HG03175 (cell line): ENCODE measurements around the gene PCP4.
"Not testable (repeated sequence)": the region's sequence is repeated elsewhere in the genome, so short reads cannot be mapped to it uniquely, and the experiment has no call there.

Experiments
- ATAC-seq: cut with Tn5 transposase; IDR thresholded peaks from one replicate; pipeline ENCODE4 v1.9.1; 2021; ENCODE audit warnings: mild to moderate bottlenecking, moderate library complexity; ENCODE audit not compliant: unreplicated experiment

The PCP4 gene

DNA sequence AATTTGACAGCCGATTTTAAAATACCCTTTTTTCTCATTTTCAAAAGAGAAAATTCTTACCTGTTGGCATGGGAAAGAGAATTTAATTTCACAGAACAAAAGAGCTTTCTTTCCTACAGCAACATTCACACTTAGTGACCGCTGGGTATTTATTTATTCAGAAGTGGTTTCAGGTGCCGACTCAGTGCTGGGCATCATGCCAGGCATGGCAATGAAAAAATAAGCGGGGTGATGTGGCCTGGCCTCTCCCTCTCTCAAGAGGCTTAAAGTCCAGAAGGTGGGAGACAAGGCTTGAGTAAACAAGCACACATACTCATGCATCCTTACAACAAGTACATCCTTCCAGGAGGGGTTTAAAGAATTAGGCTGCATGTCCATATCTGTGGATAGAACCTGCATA, 4.1 kb upstream of the PCP4 start:
- ATAC-seq, result no peak

DNA sequence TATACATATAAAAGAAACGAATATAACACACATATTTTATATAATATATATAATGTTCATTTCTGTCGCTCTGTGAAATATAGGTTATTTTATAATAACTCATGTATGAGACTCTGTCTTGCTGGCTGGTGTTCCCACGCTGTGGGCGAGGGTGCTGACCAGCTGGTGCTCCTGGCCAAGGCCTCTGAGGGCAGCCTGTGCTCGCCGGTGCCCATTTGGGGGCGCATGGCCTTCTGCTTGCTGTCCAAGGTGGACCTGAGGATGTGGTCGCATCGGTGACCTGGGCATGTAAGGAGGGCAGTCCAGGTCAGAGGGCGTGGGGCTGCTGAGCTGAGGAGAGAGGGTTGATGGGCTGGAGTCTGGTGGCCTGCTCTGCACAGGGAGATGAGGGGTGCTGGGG, 1.1 kb upstream of the PCP4 start:
- no peak for ATAC-seq

DNA sequence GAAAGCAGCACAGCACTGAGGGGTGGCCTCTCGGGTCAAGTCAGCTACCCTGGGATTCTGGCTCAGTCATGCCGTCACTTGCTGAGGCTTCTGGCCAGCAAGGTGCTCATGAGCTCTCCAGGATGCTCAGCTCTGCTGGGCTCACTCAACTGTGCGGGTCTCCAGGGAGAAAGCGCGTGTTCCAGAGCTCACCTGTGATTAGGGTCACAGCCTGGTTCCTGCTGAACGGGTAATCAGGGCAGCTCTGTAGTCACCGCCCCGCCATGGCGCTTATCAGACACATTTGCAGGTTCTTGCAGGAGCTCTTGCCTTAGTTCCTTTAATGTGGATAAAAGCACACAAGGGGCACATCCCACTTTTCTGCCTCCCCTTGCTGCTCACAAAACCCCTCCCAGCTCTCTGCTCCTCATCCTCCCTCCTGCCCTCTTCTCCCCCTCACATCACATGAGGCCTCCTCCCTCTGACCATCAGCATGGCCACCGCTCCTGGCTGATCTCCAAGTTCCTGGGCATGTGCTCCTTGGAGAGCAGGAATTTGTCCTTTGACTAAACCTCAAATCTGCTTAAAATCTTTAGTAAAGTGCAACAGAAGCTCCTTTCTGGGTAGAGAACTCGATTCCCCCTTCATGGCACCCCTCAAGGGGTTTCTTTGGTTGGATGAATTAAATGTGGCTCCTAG, 2.0 kb downstream of the PCP4 start:
- no peak for ATAC-seq

DNA sequence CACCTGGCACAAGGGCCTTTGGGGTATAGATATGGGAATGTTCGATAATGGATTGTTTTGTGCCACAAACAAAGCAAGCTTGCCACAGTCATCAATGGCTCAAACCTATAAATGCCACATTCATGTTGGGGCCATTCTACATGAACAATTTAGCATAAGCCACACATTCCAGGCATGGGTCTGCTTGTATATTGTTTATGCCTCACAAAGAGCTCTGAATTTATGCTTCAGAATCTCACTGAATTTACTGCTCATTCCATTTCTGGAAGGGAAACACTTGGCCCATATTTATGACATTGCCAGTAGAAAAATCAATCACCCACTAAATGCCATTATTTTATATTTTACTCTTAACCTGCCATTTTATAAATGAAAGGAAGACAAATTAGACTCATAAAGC, 6.4 kb downstream of the PCP4 start:
- ATAC-seq, result no peak

DNA sequence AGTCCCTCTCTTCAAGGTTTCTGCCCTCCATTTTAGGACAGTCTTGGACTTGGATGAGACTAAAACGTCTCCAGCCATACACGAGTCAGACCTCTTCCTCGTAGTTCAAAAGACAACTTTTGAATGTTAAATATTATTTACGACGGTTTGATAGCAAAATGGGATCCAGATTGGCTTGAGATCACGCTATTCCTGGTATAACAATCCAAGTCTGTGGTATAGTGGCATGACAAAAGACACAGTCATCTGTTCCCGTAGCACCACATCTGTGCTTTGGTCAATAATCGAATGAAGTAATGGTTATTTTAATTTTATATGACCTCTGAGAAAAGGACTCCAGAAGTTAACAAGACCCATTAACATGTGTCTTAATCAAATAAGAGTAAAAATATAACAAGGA, 7.0 kb downstream of the PCP4 start:
- no peak for ATAC-seq

DNA sequence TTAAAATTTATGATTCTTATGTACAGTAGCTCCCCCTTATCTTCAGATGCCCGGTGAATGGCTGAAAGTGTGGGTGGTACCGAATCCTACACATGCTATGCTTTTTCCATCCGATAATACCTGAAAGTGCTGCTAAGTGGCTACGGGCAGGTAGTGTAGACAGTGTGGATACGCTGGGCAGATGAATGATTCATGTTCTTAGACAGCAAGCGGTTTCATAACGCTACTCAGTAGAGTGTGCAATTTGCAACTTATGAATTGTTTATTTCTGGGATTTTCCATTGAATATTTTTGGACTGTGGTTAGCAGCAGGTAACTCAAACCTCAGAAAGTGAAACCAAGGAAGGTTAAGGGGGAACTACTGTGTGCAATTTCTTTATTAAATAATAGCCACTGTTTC, 7.5 kb downstream of the PCP4 start:
- no peak for ATAC-seq

DNA sequence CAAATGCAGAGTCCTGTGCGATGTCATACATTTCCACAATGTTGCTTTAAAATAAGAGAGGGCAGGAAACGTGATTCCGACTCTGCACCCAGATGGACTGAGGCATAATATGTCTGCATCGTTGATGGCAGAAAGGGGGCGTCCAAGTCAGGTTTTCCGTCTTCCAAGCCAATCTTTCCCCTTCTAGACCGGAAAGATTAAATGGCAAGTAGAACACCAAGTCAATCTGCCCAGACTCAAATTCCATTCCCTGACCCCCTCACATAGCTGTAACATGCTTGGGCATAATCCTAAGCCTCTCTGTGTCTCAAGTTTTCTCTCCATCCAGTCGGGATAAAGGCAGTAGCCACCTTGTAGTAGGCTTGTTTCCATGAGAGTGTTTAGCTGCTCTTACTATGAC, 14.4 kb downstream of the PCP4 start:
- ATAC-seq, result no peak

DNA sequence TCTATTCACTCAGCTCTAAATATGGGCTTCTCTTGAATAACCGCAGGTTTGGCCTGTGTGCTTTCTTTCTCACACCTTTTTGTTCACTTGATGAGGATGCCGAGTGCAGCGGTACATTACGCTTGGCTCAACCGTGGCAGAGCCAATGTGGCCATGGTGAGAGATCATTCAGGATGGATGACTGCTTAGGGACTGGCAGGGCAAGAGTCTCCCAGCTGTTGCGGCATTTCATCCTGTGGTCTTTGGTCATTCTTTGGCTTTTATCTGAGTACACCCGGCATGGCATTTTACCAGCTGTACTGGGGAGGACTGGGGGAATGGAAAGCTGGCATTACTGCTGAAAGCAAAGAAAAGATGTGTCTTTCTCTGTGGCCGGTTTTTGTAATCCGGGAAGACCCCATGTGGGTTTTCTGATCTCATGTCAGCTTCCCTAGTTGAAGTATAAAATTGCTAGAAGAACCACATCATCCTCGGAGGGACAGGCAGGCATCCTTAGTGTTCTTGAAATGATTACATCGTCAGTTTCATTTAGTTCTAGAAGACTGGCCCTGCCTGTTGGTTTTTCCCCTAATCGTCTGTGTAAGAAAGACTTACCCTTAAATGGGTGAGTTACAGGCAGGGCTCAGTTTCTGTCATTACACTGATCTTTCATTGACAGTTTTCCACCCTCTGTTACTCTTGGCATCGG, 15.1 kb downstream of the PCP4 start:
- no peak for ATAC-seq

DNA sequence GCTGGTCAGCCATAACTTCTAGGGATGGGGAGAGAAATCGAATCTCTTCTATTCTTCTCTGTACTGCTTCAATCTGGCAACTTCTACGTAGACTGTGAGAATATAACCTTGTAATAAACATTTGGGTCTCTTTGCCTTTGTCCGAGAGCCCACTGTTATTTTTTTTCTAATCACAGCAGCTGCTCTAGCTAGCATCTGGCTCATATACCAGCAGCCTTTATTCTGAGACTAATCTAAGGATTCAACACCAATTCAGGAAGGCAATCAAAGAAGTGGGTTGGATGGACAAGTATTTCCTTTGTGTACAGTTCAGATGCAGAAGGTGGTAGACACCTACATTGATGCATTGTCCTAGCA, 15.6 kb downstream of the PCP4 start:
- ATAC-seq, result no peak

DNA sequence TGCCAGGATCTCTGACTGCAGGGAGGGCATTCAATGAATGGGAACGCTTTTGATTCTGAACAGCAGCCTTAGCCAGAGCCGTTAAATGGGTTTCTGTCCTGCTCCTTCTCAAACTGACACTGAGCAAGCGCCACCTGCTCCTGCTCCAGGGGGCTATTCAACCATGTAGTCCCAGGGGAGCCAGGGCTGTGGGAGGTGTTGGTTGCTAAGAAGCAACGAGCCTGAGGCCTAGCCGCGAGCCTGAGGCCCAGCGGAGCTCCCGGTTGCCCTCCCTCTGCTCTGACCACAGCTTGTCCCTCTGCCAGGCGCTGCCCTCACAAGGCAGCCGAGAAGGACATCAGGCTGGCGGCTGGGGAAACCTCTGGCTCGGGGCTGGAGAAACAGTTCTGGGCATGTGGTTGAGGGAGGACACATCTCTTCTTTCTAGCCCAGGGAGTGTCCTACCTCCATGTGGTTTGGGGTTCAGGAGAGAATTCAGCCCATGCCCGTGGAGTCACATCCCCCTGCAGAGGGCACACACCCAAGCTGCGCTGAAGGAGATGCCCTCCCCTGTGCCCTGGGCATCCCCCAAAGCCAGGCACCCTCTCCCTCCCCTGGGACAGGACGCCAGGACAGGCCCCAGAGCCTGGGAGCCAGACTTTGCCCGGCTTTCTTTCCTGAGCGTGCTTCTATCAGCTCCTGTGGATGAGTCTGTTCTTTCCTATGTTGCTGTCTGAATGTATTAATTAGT, 18.0 kb downstream of the PCP4 start:
- no peak for ATAC-seq

DNA sequence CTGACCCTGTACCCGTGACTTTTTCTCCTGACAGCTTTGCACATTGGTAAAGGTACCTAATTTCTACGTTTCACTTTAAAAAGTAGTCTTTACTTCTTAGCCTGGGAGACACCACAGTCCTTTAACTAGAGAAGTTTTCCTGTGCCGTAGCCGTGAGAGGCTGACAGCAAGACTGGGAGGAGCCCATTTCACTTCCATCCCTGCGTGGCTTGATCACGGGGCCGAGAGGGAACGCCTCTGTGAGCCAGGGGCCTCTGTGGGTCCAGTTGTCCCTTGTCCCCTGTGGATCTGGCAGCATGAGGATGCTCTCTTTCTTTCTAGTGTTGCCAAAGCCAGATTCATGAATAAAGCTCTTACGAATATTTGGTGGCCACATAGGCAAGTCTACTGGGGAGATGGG, 21.6 kb downstream of the PCP4 start:
- ATAC-seq, result no peak

DNA sequence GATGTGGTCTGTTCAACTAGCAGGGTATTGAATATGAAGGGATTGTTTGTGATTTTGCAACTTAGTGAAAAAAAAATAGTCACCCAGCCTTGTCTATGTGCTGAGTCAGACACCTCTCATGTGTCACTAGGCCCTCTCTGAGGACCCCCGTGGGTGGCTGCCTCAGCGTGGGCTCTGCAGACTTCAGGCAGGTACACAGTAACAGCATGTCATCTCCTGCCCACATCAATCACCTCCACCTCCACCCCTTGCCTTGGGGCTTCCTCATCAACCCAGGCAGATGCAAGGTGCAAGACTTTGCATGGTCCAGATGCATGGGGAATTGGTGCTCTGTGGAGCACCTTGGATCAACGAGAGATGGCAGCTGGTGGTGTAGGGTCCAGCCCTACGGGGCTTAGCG, 23.9 kb downstream of the PCP4 start:
- ATAC-seq, result no peak

DNA sequence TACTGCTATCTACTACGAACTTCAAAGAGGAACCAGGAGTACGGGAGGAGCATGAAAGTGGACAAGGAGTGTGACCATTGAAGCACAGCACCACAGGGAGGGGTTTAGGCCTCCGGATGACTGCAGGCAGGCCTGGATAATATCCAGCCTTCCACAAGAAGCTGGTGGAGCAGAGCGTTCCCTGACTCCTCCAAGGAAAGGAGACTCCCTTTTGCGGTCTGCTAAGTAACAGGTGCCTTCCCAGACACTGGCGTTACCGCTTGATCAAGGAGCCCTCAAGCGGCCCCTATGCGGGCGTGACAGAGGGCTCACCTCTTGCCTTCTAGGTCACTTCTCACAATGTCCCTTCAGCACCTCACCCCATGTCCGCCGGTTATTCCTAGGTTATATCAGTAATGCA, 24.6 kb downstream of the PCP4 start:
- not testable (repeated sequence) for ATAC-seq

DNA sequence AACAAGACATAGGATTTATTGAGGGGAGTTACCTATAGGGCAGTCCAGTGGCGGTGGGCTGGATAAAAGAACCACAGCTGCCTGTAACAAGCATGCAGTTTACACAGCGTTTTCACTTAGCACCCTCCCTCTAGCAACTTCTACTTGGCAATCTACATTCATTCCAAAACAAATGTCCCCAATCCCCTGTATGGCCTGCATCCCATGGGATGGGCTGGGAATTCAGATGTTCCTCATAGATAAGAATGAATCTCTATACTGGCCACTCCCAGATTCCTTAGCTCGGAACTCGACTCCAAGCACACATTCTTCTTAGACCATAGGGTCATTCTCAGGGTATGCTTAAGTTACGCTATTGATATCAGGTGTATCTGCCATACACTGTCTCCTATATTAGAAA, 33.3 kb downstream of the PCP4 start:
- no peak for ATAC-seq

DNA sequence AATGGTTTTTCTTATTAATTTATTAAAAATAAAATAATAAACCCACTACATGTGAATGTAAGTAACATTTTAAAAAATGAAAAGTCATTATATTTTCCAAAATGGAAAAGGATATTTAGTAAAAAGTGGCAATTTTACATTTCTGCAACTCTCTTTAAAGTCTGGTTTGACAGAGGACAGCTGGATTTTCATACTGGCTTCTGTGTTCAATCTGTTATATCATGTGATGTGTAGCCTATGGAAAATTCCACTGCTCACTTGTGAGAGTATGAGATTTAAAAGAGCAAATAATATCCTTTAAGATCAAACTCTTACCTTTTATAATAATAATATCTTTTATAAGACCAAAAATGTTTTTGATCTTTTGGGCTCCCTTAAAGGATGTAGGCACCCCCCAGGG, 33.7 kb downstream of the PCP4 start:
- ATAC-seq, result no peak

DNA sequence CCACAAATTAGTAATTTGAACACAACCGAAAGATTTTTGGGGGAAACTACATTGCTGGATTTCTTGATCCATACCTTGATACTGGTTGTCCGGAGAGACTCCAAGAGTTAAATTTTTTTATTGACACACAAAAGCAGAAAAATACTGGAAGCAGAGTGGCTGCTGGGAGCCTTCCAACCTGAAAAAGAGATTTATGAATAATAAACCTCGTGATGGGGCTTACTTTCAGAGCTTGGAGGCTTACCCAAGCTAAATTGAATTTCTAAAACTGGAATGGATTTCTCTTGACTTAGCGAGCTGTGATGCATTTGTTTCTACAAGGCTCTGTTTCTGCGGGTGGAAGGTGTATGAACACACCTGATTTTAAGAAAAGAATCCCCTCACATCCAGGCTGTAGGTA, 35.7 kb downstream of the PCP4 start:
- ATAC-seq, result no peak

DNA sequence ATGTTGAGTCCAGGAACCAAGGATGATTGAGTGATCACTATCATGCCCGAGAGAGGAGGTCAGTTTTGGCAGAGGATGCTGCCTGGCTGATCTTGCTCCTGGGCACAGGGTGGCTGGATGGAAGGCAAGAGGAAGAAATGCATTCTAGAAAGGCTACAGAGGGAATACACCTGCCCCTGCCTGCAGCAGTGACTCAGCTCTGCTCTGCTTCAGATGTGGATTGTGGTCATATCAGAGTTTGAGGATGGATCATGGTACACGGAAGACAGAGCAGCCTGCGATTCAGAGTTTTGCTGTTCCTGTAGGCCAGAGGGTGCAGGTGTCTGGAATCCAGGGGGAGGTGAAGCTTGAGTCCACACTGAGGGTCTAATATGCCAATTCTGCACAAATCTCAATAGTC, 37.2 kb downstream of the PCP4 start:
- ATAC-seq, result no peak

DNA sequence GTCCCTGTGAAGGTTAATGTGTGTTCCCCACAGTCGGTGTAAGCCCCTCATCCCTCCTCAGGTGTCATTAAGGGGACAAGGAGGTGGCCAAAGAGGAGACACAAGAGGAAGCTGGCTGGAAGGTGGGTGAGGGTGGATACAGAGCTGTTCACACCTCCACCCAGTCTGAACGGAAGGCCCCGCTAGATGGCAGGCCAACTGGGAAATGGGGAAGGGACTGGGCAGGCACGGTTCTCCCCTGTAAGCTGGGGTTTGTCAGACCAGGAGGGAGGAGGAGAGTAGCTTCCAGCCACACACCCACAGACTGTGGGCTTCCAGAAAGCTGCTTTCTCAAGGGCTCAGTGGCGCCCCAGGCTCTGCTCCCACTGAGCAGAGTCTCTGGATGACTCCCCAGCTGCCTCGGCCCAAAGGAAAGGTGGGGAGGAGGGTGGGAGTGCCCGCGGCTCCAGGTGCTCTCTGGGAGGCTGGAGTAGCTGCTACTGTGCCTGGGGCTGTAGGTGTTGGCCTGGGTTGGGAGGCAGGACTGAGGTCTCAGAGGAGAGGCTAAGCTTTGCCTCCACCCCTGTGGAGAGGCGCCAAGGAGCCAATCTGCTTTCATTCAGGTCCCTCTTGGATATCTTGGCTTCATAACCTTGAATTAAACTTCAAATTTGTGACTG, 41.2 kb downstream of the PCP4 start:
- no peak for ATAC-seq

DNA sequence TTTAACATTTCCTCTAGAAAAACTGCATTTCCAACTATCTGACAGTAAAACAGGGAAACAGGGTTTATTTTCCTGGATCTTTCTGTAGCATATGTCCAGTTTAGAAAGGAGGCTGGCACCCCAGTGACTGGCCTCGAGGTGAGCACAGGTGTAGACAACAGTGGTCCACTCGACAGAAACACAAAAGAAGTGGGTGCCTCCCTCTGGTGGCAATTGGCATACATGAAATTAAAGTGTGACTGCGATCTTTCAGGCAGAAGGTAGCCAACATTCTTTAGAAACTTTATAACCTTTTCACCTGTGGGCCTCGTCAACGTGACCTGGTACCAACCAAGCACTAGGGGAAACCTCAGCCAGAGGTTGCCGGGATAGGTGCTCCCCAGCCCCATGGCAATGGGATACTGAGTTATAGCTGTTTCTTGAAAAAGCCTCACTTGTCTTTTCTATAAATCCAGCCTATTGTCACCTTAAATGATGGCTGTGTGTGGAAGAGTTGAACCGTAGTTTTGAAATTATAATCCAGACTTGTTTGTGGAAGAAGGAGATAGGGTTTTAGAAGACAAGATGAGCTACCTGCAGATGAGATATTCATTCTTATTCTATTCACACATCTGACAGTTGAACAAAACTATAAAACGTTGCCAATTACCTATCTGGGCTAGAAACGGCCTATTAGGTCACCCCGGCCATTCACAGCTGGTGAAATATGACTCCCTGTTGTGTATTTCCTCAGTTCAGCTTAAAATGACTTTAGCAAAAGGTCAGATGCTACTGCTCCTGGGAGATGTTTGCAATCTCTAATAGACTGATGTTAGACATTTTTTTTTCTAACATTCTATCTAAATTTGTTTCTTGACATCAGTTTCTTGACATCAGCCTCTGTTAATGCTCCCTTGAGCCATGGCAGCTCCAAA, 44.3 kb downstream of the PCP4 start:
- no peak for ATAC-seq

DNA sequence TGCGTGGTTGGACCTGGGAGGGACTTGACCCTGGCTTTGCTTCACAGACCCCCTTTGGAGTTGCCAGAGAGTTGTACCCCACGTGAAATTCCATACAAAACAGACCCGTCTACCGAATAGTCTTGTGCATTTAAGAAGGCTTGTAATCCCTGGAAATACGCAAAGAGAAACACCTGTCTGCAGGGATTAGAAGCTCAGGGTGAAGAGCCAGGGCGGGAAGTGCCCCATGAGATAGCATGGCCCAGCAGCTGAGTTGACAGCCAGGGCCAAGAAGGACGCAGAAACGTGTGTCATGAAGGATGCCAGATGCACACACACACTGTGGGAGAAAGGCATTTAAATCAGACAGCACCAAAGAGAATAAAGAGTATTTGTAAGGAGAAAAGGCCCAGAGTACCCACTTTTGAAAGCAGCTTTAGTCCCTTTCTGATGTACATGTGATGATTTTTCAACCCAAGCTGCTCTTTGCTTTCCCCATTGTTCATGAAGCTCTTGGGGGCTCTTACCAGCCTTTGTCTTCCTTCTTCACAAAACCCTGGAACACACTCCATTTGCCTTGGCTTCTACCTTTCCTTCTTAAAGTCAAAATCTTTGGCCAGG, 46.6 kb downstream of the PCP4 start:
- no peak for ATAC-seq
